ENCODE measurements around the gene COL5A1. TPM values are rescaled to one million over a fixed set of nuclear protein-coding genes. Genes with fewer than 3 reads are reported as not detected.
A peak's percentile ranks its signal among the peaks of the same experiment; 100 is the strongest.

The COL5A1 gene
- total RNA-seq, 1 experiment from 2014 or later: 10.6 TPM

- no peak for DNase-seq
- H3K36me3 ChIP-seq (ENCODE audit: low read depth, low read length): no peaks in the 10 kb centered on the region
- no peaks in the 10 kb centered on the region for H4K20me1 ChIP-seq (ENCODE audit: low read length)
- H3K27me3 ChIP-seq (ENCODE audit: low read length): no peaks in the 10 kb centered on the region
- no peaks in the 10 kb centered on the region for H3K4me1 ChIP-seq (ENCODE audit: insufficient read depth, low read length)
- no peaks in the 10 kb centered on the region for H3K9me3 ChIP-seq (ENCODE audit: low read length)
- POLR2A ChIA-PET (ENCODE audit: unreplicated experiment): no interaction called here
- TF ChIP-seq CTCF (conservative IDR thresholded peaks at IDR 0.05; ENCODE audit: low read depth, low read length) (no peak), EZH2 (IDR thresholded peaks at IDR 0.05; ENCODE audit: low read length, unreplicated experiment) (no peak), EZH2phosphoT487 (IDR thresholded peaks at IDR 0.05; ENCODE audit: borderline replicate concordance, low read length) (no peak)
- H3K27ac ChIP-seq (ENCODE audit: low read length): no peak overlapping the region
- H3K79me2 ChIP-seq (ENCODE audit: low read length): no peaks in the 10 kb centered on the region
- H3K4me2 ChIP-seq (ENCODE audit: low read length): no peak overlapping the region
- no peak overlapping the region for H2AFZ ChIP-seq (ENCODE audit: low read length)
- intact Hi-C loops (cut with micrococcal nuclease): no loop called here
- H3K4me3 ChIP-seq (ENCODE audit: low read length): no peak overlapping the region
- H3K9me2 ChIP-seq (replicated peaks; ENCODE audit: low read length): no peaks in the 10 kb centered on the region
- CTCF ChIA-PET: no interaction called here
- no peaks in the 10 kb centered on the region for H3F3A ChIP-seq (ENCODE audit: low read length, unreplicated experiment)
- no TSS peak for BruUV-seq (replicated peaks)
- no peak for ATAC-seq
- H3K9ac ChIP-seq (ENCODE audit: low read length): no peak overlapping the region
Observed at GRCh38 chr9:134773842-134774241, 132.2 kb downstream of the COL5A1 start.

DNA sequence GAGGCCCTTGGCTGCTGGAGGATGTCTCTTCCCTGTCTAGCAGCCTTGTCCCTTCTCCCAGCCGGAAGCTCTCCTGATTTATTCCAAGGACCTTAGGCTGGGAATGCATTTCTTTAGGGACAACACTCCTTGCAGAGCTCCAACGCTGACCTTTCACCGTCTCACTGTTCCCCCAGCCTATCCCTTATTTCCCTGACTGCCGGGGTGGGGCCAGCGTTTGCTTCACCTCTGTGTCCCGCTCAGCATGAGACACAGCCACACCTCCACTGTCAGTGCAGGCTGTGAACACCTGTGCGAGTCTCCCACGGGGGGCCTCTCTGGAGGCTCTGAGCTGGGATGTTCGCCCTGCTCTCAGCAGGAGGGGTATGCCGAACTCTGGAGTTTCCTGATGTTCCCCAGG, 132.8 kb downstream of the COL5A1 start:
- Histone ChIP-seq H3K27me3 (ENCODE audit: low read length) (no peaks in the 10 kb centered on the region), H3K9me2 (replicated peaks; ENCODE audit: low read length) (no peaks in the 10 kb centered on the region), H3K27ac (ENCODE audit: low read length) (no peak overlapping the region), H3K4me2 (ENCODE audit: low read length) (no peak overlapping the region), H3K79me2 (ENCODE audit: low read length) (no peaks in the 10 kb centered on the region), H3K4me1 (ENCODE audit: insufficient read depth, low read length) (no peaks in the 10 kb centered on the region), H3K4me3 (ENCODE audit: low read length) (no peak overlapping the region), H3K9ac (ENCODE audit: low read length) (no peak overlapping the region), H4K20me1 (ENCODE audit: low read length) (no peaks in the 10 kb centered on the region), H3K36me3 (ENCODE audit: low read depth, low read length) (no peaks in the 10 kb centered on the region), H3F3A (ENCODE audit: low read length, unreplicated experiment) (no peaks in the 10 kb centered on the region), H3K9me3 (ENCODE audit: low read length) (no peaks in the 10 kb centered on the region), H2AFZ (ENCODE audit: low read length) (no peak overlapping the region)
- TF ChIP-seq CTCF (conservative IDR thresholded peaks at IDR 0.05; ENCODE audit: low read depth, low read length): no peak
- TF ChIP-seq EZH2 (IDR thresholded peaks at IDR 0.05; ENCODE audit: low read length, unreplicated experiment): no peak
- no peak for TF ChIP-seq EZH2phosphoT487 (IDR thresholded peaks at IDR 0.05; ENCODE audit: borderline replicate concordance, low read length)
- CTCF ChIA-PET: no interaction called here
- intact Hi-C loops (cut with micrococcal nuclease): no loop called here
- ATAC-seq (no peak), DNase-seq (no peak)
- no TSS peak for BruUV-seq (replicated peaks)
- POLR2A ChIA-PET (ENCODE audit: unreplicated experiment): no interaction called here

GRCh38 chr9:134775081-134775951, 133.7 kb downstream of the COL5A1 start:
- H3K9me3 ChIP-seq (ENCODE audit: low read length): no peaks in the 10 kb centered on the region
- DNase-seq (peak; percentile 5), ATAC-seq (0 out of 2 replicates have a peak, but pooled peaks have one; percentile 23)
- H3K79me2 ChIP-seq (ENCODE audit: low read length): no peaks in the 10 kb centered on the region
- BruUV-seq (replicated peaks): no TSS peak
- H3F3A ChIP-seq (ENCODE audit: low read length, unreplicated experiment): no peaks in the 10 kb centered on the region
- intact Hi-C loops (cut with micrococcal nuclease): no loop called here
- no peak overlapping the region for H3K4me2 ChIP-seq (ENCODE audit: low read length)
- TF ChIP-seq EZH2 (IDR thresholded peaks at IDR 0.05; ENCODE audit: low read length, unreplicated experiment): no peak
- no peak for TF ChIP-seq EZH2phosphoT487 (IDR thresholded peaks at IDR 0.05; ENCODE audit: borderline replicate concordance, low read length)
- TF ChIP-seq CTCF (conservative IDR thresholded peaks at IDR 0.05; ENCODE audit: low read depth, low read length): no peak
- H3K27me3 ChIP-seq (ENCODE audit: low read length): no peaks in the 10 kb centered on the region
- CTCF ChIA-PET: no interaction called here
- H2AFZ ChIP-seq (ENCODE audit: low read length): no peak overlapping the region
- H3K4me3 ChIP-seq (ENCODE audit: low read length): no peak overlapping the region
- no peak overlapping the region for H3K27ac ChIP-seq (ENCODE audit: low read length)
- no peaks in the 10 kb centered on the region for H4K20me1 ChIP-seq (ENCODE audit: low read length)
- no peaks in the 10 kb centered on the region for H3K9me2 ChIP-seq (replicated peaks; ENCODE audit: low read length)
- H3K36me3 ChIP-seq (ENCODE audit: low read depth, low read length): no peaks in the 10 kb centered on the region
- POLR2A ChIA-PET (ENCODE audit: unreplicated experiment): no interaction called here
- no peak overlapping the region for H3K9ac ChIP-seq (ENCODE audit: low read length)
- H3K4me1 ChIP-seq (ENCODE audit: insufficient read depth, low read length): no peaks in the 10 kb centered on the region
